CD4-positive, alpha-beta T cell (primary cell): ENCODE measurements around the gene GNG13. TPM values are rescaled to one million over a fixed set of nuclear protein-coding genes. Genes with fewer than 3 reads are reported as not detected.

ENCODE experiments used
- ATAC-seq: fragments of 200-7000 bp; cut with Tn5 transposase; one replicate; pipeline ENCODE4 v1.10.0; 2022; ENCODE audit warnings: mild to moderate bottlenecking; ENCODE audit not compliant: poor library complexity
- CTCF ChIA-PET: fragments of 350-600 bp; sonication (Branson Sonifier 250); formaldehyde crosslinking; loops from one replicate; lab custom pipeline; 2021; ENCODE audit warnings: antibody characterized with exemption, inconsistent platforms; lab: Charles Lee
- POLR2A ChIA-PET: fragments of 350-600 bp; sonication (Branson Sonifier 250); formaldehyde crosslinking; loops from one replicate; lab custom pipeline; 2021; ENCODE audit warnings: antibody characterized with exemption, inconsistent platforms; lab: Charles Lee
- DNase-seq, 14 experiments: peaks; one replicate each; pipeline ENCODE4 v3.0.0-alpha.2; 2013 to 2020; ENCODE audit warnings: mixed read lengths in 2 of 14
- H3K27ac ChIP-seq, 2 donors: one replicate each; pipeline versions ENCODE4 v1.5.1 to v1.7.0; 2013; ENCODE audit warnings: low read length in 2 of 2, low read depth in 1 of 2, mild to moderate bottlenecking in 1 of 2
- H3K27me3 ChIP-seq, 2 experiments: 1 replicate in 1 of 2; 2 replicates in 1 of 2; pipeline versions ENCODE4 v1.6.1 to v1.7.0; 2013; ENCODE audit warnings: low read length in 2 of 2, control low read depth in 1 of 2, mild to moderate bottlenecking in 1 of 2, moderate library complexity in 1 of 2; ENCODE audit not compliant: insufficient read depth in 2 of 2, control insufficient read depth in 1 of 2
- H3K36me3 ChIP-seq: one replicate; pipeline ENCODE4 v1.6.1; 2013; ENCODE audit warnings: low read length, control low read depth; ENCODE audit not compliant: insufficient read depth
- H3K4me1 ChIP-seq: one replicate; pipeline ENCODE4 v1.6.1; 2013; ENCODE audit warnings: low read length, control low read depth; ENCODE audit not compliant: insufficient read depth
- H3K4me3 ChIP-seq: one replicate; pipeline ENCODE4 v1.5.1; 2013; ENCODE audit warnings: mild to moderate bottlenecking, low read length, moderate library complexity
- H3K9me3 ChIP-seq, 2 experiments: 1 replicate in 1 of 2; 2 replicates in 1 of 2; pipeline versions ENCODE4 v1.6.1 to v1.7.0; 2013; ENCODE audit warnings: low read length in 2 of 2, mild to moderate bottlenecking in 2 of 2, control low read depth in 1 of 2, moderate library complexity in 1 of 2; ENCODE audit not compliant: control insufficient read depth in 1 of 2, insufficient read depth in 1 of 2
- H3K27ac Mint-ChIP-seq: one replicate; pipeline ENCODE4 v1.8.0; 2020; ENCODE audit warnings: mixed read lengths
- H3K27me3 Mint-ChIP-seq: one replicate; pipeline ENCODE4 v1.8.0; 2021; ENCODE audit warnings: mixed read lengths
- H3K36me3 Mint-ChIP-seq: one replicate; pipeline ENCODE4 v1.8.0; 2021; ENCODE audit warnings: low read depth, mixed read lengths
- H3K4me1 Mint-ChIP-seq: one replicate; pipeline ENCODE4 v1.8.0; 2021; ENCODE audit warnings: low read depth, mixed read lengths
- H3K4me3 Mint-ChIP-seq: one replicate; pipeline ENCODE4 v1.8.0; 2020; ENCODE audit warnings: mild to moderate bottlenecking, mixed read lengths
- H3K9me3 Mint-ChIP-seq: one replicate; pipeline ENCODE4 v1.8.0; 2020; ENCODE audit warnings: mixed read lengths
- intact Hi-C, 2 experiments: fragments of 100-400 bp; cut with DNase I in 1 of 2; cut with micrococcal nuclease in 1 of 2; formaldehyde crosslinking; loops; one replicate each; pipeline versions ENCODE4 v1.15.1 to v1.9.0; 2023 to 2025; cut with DNase I, micrococcal nuclease
- total RNA-seq, 174 experiments: library from RNA in 2 of 174; stranded (reverse) in 2 of 174; gene quantifications; one replicate each; pipeline ENCODE4 v1.2.3 and lab custom pipeline; 2021 to 2026
- TF ChIP-seq, protein P1 (sequence below): fragments of 200-600 bp; IDR thresholded peaks from one replicate; pipeline ENCODE4 v1.8.0; 2022; ENCODE audit warnings: antibody characterized with exemption, mild to moderate bottlenecking

Gene GNG13
- total RNA-seq, 2 experiments from 2014 or later, result not detected

DNA sequence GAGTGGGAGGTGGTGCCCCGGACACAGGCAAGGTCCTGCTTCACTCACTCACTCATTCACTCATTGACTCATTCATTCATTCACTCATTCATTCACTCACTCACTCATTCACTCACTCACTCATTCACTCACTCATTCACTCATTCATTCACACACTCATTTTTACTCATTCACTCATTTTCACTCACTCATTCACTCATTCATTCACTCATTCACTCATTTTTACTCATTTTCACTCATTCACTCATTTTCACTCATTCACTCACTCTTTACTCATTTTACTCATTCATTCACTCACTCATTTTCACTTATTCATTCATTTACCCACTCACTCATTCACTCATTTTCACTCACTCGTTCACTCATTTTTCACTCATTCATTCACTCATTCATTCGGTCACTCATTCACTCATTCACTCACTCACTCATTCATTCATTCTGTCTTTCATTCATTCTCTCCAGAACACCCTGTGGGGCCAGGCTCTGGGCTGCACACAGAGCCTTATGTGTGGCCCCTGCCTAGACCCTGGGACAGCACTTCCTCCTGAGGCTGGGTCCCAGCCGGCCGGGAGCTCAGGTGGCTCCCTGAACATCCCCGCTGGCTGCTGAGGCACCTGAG, 21.5 kb downstream of the GNG13 start:
- Mint-ChIP-seq H3K27me3 (peaks cover 5% of the 10 kb centered on the region), H3K4me3 (no peak overlapping the region), H3K4me1 (no peaks in the 10 kb centered on the region), H3K27ac (no peak overlapping the region), H3K36me3 (no peaks in the 10 kb centered on the region), H3K9me3 (no peaks in the 10 kb centered on the region)
- Histone ChIP-seq H3K9me3 (no peaks in the 10 kb centered on the region), H3K27me3 (peaks cover 0 to 3% of the 10 kb centered on the region in 2 experiments), H3K27ac (no peak overlapping the region), H3K36me3 (no peaks in the 10 kb centered on the region), H3K4me1 (no peaks in the 10 kb centered on the region), H3K4me3 (no peak overlapping the region)
- ATAC-seq (no peak), DNase-seq (no peak)
- TF ChIP-seq, protein P1, sequence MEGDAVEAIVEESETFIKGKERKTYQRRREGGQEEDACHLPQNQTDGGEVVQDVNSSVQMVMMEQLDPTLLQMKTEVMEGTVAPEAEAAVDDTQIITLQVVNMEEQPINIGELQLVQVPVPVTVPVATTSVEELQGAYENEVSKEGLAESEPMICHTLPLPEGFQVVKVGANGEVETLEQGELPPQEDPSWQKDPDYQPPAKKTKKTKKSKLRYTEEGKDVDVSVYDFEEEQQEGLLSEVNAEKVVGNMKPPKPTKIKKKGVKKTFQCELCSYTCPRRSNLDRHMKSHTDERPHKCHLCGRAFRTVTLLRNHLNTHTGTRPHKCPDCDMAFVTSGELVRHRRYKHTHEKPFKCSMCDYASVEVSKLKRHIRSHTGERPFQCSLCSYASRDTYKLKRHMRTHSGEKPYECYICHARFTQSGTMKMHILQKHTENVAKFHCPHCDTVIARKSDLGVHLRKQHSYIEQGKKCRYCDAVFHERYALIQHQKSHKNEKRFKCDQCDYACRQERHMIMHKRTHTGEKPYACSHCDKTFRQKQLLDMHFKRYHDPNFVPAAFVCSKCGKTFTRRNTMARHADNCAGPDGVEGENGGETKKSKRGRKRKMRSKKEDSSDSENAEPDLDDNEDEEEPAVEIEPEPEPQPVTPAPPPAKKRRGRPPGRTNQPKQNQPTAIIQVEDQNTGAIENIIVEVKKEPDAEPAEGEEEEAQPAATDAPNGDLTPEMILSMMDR, result no peak
- intact Hi-C loops, result no loop called here
- ChIA-PET POLR2A (no interaction called here), CTCF (no interaction called here)

DNA sequence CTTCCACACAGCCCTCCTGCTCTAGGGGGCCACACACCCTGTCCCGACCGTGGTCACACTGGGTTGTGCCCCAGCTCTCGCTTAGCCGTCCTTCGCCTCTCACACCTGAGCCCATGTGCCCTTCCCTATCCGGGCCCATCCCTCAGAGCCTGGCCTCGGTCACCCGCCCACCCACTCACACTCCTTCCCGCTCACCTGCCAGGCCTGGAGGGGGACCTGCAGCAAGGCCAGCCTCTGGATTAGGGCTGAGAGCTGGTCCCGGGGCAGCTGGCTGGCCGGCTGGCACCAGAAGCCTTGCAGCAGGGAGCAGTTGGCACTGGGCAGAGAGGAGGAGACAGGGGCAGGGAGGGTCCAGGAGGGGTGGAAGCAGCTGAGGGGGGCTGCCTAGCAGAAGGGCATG, 22.1 kb downstream of the GNG13 start:
- no peaks in the 10 kb centered on the region for H3K4me1 ChIP-seq
- peaks cover 0 to 3% of the 10 kb centered on the region in 2 experiments for H3K27me3 ChIP-seq
- H3K9me3 Mint-ChIP-seq, result no peaks in the 10 kb centered on the region
- no peak overlapping the region for H3K4me3 Mint-ChIP-seq
- H3K4me3 ChIP-seq, result no peak overlapping the region
- no peak for DNase-seq
- H3K27ac Mint-ChIP-seq, result no peak overlapping the region
- H3K4me1 Mint-ChIP-seq, result no peaks in the 10 kb centered on the region
- H3K9me3 ChIP-seq, result no peaks in the 10 kb centered on the region
- ATAC-seq, result no peak
- intact Hi-C loops, result no loop called here
- no peaks in the 10 kb centered on the region for H3K36me3 ChIP-seq
- peaks cover 5% of the 10 kb centered on the region for H3K27me3 Mint-ChIP-seq
- no peaks in the 10 kb centered on the region for H3K36me3 Mint-ChIP-seq
- TF ChIP-seq, protein P1, result no peak
- ChIA-PET CTCF (no interaction called here), POLR2A (no interaction called here)
- H3K27ac ChIP-seq, result no peak overlapping the region

DNA sequence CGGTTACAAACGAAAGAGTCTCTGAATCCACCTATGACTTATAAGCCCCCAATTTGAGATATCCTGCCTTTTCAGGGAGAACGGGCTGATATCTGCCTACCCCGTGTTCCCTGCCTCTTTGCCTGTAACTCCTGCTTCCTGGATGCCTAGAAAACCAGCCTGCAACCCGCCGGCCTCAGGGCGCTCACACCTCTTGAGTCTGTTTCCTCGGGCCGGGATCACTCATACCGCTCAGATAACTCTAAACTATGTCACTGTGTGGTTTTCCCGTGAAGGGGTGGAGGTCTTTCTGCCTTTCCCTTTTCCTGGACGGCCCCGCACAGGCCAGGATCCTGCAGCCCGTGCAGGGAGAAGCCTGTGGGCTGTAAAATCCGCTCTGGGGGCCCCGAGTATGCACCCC, 22.7 kb downstream of the GNG13 start:
- no peaks in the 10 kb centered on the region for H3K4me1 Mint-ChIP-seq
- H3K27ac Mint-ChIP-seq, result no peak overlapping the region
- no peak overlapping the region for H3K27ac ChIP-seq
- TF ChIP-seq, protein P1, result no peak
- H3K27me3 Mint-ChIP-seq, result peaks cover 5% of the 10 kb centered on the region
- ChIA-PET CTCF (no interaction called here), POLR2A (no interaction called here)
- H3K9me3 Mint-ChIP-seq, result no peaks in the 10 kb centered on the region
- intact Hi-C loops, result no loop called here
- H3K36me3 ChIP-seq, result no peaks in the 10 kb centered on the region
- peaks cover 0 to 3% of the 10 kb centered on the region in 2 experiments for H3K27me3 ChIP-seq
- H3K4me3 ChIP-seq, result no peak overlapping the region
- DNase-seq (no peak), ATAC-seq (no peak)
- H3K4me3 Mint-ChIP-seq, result no peak overlapping the region
- no peaks in the 10 kb centered on the region for H3K9me3 ChIP-seq
- H3K4me1 ChIP-seq, result no peaks in the 10 kb centered on the region
- H3K36me3 Mint-ChIP-seq, result no peaks in the 10 kb centered on the region
